ENCODE results near the gene FILIP1. TPM values are rescaled to one million over a fixed set of nuclear protein-coding genes. Genes with fewer than 3 reads are reported as not detected.
A peak's percentile ranks its signal among the peaks of the same experiment; 100 is the strongest.

The FILIP1 gene
- total and polyA plus RNA-seq, 2 of the 4 experiments (the other 2 are of a cell fraction) = under 0.01 to 0.03 TPM

- whole genome bisulfite sequencing, 2 experiments (ENCODE audit: extremely low coverage in 2 of 2, insufficient read length in 1 of 2) = no CpG with 5 or more reads among the region's 4 CpGs
- H3K14ac ChIP-seq (replicated peaks; ENCODE audit: low read depth, low read length) = no peak overlapping the region
- no peak overlapping the region; the same call in 1 of the 2 replicates for H3K56ac ChIP-seq (ENCODE audit: extremely low read depth, insufficient read depth, low read length)
- dilution Hi-C loops (cut with HindIII; ENCODE audit: low sequenced_read_pairs, unreplicated experiment) (no loop called here), intact Hi-C loops (cut with micrococcal nuclease) (no loop called here), in situ Hi-C loops (cut with MboI; ENCODE audit: low sequenced_read_pairs) (loop anchor here (10.0 kb wide), 1 partner anchor 267 kb away; no protein-coding TSS in a partner anchor)
- no TSS peak for BruUV-seq (replicated peaks)
- no peak overlapping the region for H2BK15ac ChIP-seq (ENCODE audit: low read depth, low read length)
- H3K9ac ChIP-seq (ENCODE audit: low read depth, low read length) = peak overlapping the region; percentile 55
- no peak overlapping the region; the same call in 1 of the 2 replicates for H4K5ac ChIP-seq (ENCODE audit: low read depth, low read length)
- POLR2A ChIA-PET (ENCODE audit: unreplicated experiment) = no interaction called here
- H2AK9ac ChIP-seq (replicated peaks; ENCODE audit: low read depth, low read length, poor library complexity) = no peak overlapping the region
- ATAC-seq (ENCODE audit: low read depth) = no peak
- no peak overlapping the region for H2AK5ac ChIP-seq (ENCODE audit: low read depth, low read length)
- H4K20me1 ChIP-seq (ENCODE audit: insufficient read depth, low read length) = peaks cover 14% of the 10 kb centered on the region; the same call in 1 of the 2 replicates
- H3K4me2 ChIP-seq (ENCODE audit: low read depth, low read length) = peak overlapping the region; percentile 46; the same call in 1 of the 2 replicates
- no peaks in the 10 kb centered on the region for H3K27me3 ChIP-seq (ENCODE audit: control insufficient read depth, insufficient read depth, low read length)
- no peak overlapping the region for H2BK20ac ChIP-seq (ENCODE audit: low read depth, low read length)
- peaks cover 17 to 52% of the 10 kb centered on the region in 2 experiments for H3K79me1 ChIP-seq (ENCODE audit: low read depth in 1 of 2, low read length in 2 of 2)
- H3K18ac ChIP-seq (ENCODE audit: low read depth, low read length) = peak overlapping the region; percentile 48; the same call in 1 of the 2 replicates
- no peak overlapping the region for H3K23ac ChIP-seq (ENCODE audit: low read depth, low read length)
- no peak overlapping the region for H2AFZ ChIP-seq (replicated peaks; ENCODE audit: low read length, poor library complexity)
- H3K4me1 ChIP-seq (ENCODE audit: control insufficient read depth, insufficient read depth, low read length) = peaks cover 12% of the 10 kb centered on the region
- peak overlapping the region; percentile 75 for H2BK5ac ChIP-seq (ENCODE audit: low read depth, low read length, poor library complexity, severe bottlenecking)
- H2BK120ac ChIP-seq (ENCODE audit: low read depth, low read length) = no peak overlapping the region
- no peak for DNase-seq
- peak overlapping the region; percentile 14; the same call in 1 of the 2 replicates for H3K27ac ChIP-seq (ENCODE audit: insufficient read depth, low read length)
- H3K36me3 ChIP-seq (ENCODE audit: control insufficient read depth, insufficient read depth, low read length) = peaks cover 17% of the 10 kb centered on the region
- no peak overlapping the region for H3K4me3 ChIP-seq (ENCODE audit: insufficient read depth, low read depth, low read length)
- peaks cover 9% of the 10 kb centered on the region for H3K9me1 ChIP-seq (ENCODE audit: insufficient read depth, low read length)
- H4K91ac ChIP-seq (ENCODE audit: insufficient read depth, low read depth, low read length) = no peak overlapping the region
- CTCF ChIA-PET = interaction anchor here (0.8 to 2.4 kb wide), 6 partner anchors 8 to 261 kb away, joined by 3 to 13 read pairs (median 4); partner anchors contain the start of gene TMEM30A
- H3K4ac ChIP-seq (ENCODE audit: low read depth, low read length) = no peak overlapping the region
- H3K9me3 ChIP-seq (ENCODE audit: control insufficient read depth, insufficient read depth, low read length) = no peaks in the 10 kb centered on the region; the same call in 1 of the 2 replicates
- H4K8ac ChIP-seq (ENCODE audit: low read depth in 2 of 2, low read length in 2 of 2) = no peak overlapping the region
- TF ChIP-seq CHD1 (IDR thresholded peaks at IDR 0.05; ENCODE audit: low read depth, low read length) (no peak), NFE2L2 (IDR thresholded peaks at IDR 0.05; ENCODE audit: low read depth, low read length) (no peak), SMC3 (IDR thresholded peaks at IDR 0.05; ENCODE audit: low read depth, low read length) (no peak), MAFK (IDR thresholded peaks at IDR 0.05; ENCODE audit: low read depth, low read length) (no peak), RCOR1 (IDR thresholded peaks at IDR 0.05; ENCODE audit: insufficient replicate concordance, low read length) (no peak), MAZ (IDR thresholded peaks at IDR 0.05; ENCODE audit: borderline replicate concordance, low read depth, low read length) (no peak)
Observed at GRCh38 chr6:75267461-75267860, 226.1 kb downstream of the FILIP1 start.

Measured in IMR-90 (cell line).